Osteocyte (in vitro differentiated cells): Measurements from ENCODE around the gene ACSM4. TPM values are rescaled to one million over a fixed set of nuclear protein-coding genes. Genes with fewer than 3 reads are reported as not detected.
"Not testable (repeated sequence)": the region's sequence is repeated elsewhere in the genome, so short reads cannot be mapped to it uniquely, and the experiment has no call there.

Experiments
- DNase-seq: peaks from one replicate; pipeline ENCODE4 v3.0.0; 2021; ENCODE audit warnings: mixed read lengths; ENCODE audit not compliant: unreplicated experiment; ENCODE audit errors: extremely low spot score
- H3K27ac Mint-ChIP-seq: one replicate; pipeline ENCODE4 v1.8.0; 2021; ENCODE audit warnings: mild to moderate bottlenecking, mixed read lengths; ENCODE audit not compliant: unreplicated experiment
- H3K27me3 Mint-ChIP-seq: one replicate; pipeline ENCODE4 v1.8.0; 2021; ENCODE audit warnings: mixed read lengths; ENCODE audit not compliant: unreplicated experiment
- H3K36me3 Mint-ChIP-seq: one replicate; pipeline ENCODE4 v1.8.0; 2021; ENCODE audit warnings: mixed read lengths; ENCODE audit not compliant: unreplicated experiment
- H3K4me1 Mint-ChIP-seq: one replicate; pipeline ENCODE4 v1.8.0; 2021; ENCODE audit warnings: mixed read lengths; ENCODE audit not compliant: unreplicated experiment
- H3K4me3 Mint-ChIP-seq: one replicate; pipeline ENCODE4 v1.8.0; 2021; ENCODE audit warnings: mild to moderate bottlenecking, moderate library complexity, mixed read lengths; ENCODE audit not compliant: unreplicated experiment
- H3K9me3 Mint-ChIP-seq: one replicate; pipeline ENCODE4 v1.8.0; 2021; ENCODE audit warnings: mixed read lengths; ENCODE audit not compliant: unreplicated experiment
- total RNA-seq: library from RNA; stranded (reverse); gene quantifications from 2 replicates; pipeline ENCODE4 v1.2.1, GENCODE V29; 2021
- TF ChIP-seq, protein P1 (sequence below): fragments of 200-600 bp; sonication (generic); IDR thresholded peaks from 2 replicates; pipeline ENCODE4 v1.5.0; 2021; ENCODE audit warnings: antibody characterized with exemption, mild to moderate bottlenecking, moderate library complexity

Gene ACSM4
- total RNA-seq, 1 donor from 2014 or later = not detected

DNA sequence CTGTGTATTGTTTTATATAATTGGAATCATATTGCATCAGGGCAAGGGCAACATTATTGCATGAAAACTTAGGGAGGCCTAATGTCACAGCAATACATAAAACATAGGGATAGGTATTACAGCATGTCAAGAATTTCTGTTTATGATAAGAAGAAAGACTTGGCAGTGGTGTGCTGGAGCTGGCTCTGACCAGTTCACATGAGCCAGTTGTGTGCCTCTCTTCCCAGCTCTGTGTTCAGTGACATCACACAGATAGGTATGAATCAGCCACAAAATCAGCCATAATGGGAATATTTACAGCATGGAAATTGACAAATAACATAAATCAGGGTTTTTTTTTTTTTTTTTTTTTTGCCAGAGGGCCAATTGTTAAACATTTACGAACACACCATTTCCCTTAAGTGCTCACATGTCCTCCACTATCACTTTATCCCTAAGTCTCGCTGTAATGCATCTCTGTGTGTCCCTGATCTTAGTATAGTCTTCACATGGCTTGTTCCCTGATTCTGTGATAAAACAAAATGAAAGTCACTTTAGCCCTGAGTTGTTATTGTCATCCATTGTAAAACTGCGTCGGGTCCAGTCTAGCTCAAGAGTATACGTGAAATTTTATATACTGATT, 31.9 kb upstream of the ACSM4 start:
- H3K4me1 Mint-ChIP-seq = no peaks in the 10 kb centered on the region
- TF ChIP-seq, protein P1, sequence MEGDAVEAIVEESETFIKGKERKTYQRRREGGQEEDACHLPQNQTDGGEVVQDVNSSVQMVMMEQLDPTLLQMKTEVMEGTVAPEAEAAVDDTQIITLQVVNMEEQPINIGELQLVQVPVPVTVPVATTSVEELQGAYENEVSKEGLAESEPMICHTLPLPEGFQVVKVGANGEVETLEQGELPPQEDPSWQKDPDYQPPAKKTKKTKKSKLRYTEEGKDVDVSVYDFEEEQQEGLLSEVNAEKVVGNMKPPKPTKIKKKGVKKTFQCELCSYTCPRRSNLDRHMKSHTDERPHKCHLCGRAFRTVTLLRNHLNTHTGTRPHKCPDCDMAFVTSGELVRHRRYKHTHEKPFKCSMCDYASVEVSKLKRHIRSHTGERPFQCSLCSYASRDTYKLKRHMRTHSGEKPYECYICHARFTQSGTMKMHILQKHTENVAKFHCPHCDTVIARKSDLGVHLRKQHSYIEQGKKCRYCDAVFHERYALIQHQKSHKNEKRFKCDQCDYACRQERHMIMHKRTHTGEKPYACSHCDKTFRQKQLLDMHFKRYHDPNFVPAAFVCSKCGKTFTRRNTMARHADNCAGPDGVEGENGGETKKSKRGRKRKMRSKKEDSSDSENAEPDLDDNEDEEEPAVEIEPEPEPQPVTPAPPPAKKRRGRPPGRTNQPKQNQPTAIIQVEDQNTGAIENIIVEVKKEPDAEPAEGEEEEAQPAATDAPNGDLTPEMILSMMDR = no peak
- peaks cover 14% of the 10 kb centered on the region for H3K27me3 Mint-ChIP-seq
- no peaks in the 10 kb centered on the region for H3K36me3 Mint-ChIP-seq
- H3K27ac Mint-ChIP-seq = no peak overlapping the region
- no peak for DNase-seq
- H3K4me3 Mint-ChIP-seq = no peak overlapping the region
- no peaks in the 10 kb centered on the region for H3K9me3 Mint-ChIP-seq

DNA sequence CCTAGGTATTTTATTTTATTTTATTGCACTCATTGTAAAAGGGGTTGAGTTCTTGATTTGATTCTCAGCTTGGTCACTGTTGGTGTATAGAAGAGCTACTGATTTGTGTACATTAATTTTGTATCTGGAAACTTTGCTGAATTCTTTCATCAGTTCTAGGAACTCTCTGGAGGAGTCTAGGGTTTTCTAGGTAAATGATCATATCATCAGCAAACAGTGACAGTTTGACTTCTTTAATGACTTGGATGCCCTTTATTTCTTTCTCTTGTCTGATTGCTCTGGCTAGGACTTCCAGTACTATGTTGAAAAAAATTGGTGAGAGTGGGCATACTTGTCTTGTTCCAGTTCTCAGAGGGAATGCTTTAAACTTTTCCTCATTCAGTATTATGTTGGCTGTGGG, 28.4 kb upstream of the ACSM4 start:
- not testable (repeated sequence) for H3K36me3 Mint-ChIP-seq, H3K9me3 Mint-ChIP-seq, H3K27ac Mint-ChIP-seq, H3K4me3 Mint-ChIP-seq, DNase-seq, H3K4me1 Mint-ChIP-seq
- H3K27me3 Mint-ChIP-seq = peaks cover 24% of the 10 kb centered on the region

DNA sequence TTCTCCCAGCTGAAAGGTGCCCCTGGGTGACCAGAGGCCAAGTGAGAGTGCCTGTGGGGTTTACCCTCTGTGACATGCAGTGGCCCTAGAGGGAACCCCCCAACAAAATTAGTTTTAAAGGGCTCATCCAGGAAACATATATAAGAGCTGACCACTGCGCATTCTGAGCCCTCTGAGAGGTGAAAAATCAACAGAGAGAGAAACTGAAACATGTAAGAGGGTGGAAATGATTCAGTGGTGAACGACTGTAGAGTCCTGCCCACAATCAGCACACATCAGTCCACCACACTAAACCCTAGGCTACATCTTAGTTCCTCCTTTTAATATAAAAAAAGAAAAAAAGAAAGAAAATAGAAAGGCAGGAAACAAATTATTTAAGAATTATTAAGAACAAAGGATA, 21.0 kb upstream of the ACSM4 start:
- H3K27ac Mint-ChIP-seq = no peak overlapping the region
- no peak for DNase-seq
- peaks cover 17% of the 10 kb centered on the region for H3K9me3 Mint-ChIP-seq
- H3K36me3 Mint-ChIP-seq = no peaks in the 10 kb centered on the region
- peaks cover 7% of the 10 kb centered on the region for H3K27me3 Mint-ChIP-seq
- TF ChIP-seq, protein P1 = no peak
- H3K4me3 Mint-ChIP-seq = no peak overlapping the region
- H3K4me1 Mint-ChIP-seq = no peaks in the 10 kb centered on the region

DNA sequence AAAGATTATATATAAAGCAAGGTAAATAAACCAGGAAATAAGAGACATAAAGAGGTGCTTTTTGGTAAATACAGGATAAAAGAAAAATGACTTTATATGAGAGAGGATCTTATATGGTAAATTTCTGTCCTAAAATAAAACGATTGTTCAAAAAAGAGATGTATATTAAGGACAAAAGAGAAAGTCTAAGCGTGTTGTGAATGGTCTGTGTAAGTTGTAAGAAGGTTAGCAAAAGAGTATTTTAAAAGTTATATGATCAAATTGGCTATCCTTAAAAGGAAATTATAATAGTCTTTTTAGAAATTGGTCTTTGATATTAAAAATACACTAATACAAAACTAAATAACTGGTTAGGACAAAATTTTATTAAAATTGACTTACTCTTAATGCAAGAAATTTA, 14.1 kb upstream of the ACSM4 start:
- TF ChIP-seq, protein P1 = no peak
- Mint-ChIP-seq H3K4me1 (no peaks in the 10 kb centered on the region), H3K27me3 (peaks cover 2% of the 10 kb centered on the region), H3K36me3 (no peaks in the 10 kb centered on the region), H3K9me3 (peaks cover 19% of the 10 kb centered on the region), H3K27ac (no peak overlapping the region), H3K4me3 (no peak overlapping the region)
- no peak for DNase-seq

DNA sequence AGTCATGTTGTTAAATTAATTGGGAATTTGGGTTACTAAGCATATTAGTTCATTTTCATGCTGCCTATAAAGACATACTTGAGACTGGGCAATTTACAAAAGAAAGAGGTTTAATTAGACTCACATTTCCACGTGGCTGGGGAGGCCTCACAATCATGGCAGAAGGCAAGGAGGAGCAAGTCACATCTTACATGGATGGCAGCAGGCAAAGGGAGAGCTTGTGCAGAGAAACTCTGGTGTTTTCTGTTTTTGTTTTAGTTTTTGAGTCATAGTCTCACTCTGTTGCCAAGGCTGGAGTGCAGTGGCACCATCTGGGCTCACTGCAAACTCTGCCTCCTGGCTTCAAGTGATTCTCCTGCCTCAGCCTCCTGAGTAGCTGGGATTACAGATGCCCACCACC, 13.3 kb upstream of the ACSM4 start:
- H3K36me3 Mint-ChIP-seq, H3K27ac Mint-ChIP-seq, DNase-seq, H3K27me3 Mint-ChIP-seq, H3K4me1 Mint-ChIP-seq, H3K4me3 Mint-ChIP-seq: not testable (repeated sequence)
- peaks cover 15% of the 10 kb centered on the region for H3K9me3 Mint-ChIP-seq

DNA sequence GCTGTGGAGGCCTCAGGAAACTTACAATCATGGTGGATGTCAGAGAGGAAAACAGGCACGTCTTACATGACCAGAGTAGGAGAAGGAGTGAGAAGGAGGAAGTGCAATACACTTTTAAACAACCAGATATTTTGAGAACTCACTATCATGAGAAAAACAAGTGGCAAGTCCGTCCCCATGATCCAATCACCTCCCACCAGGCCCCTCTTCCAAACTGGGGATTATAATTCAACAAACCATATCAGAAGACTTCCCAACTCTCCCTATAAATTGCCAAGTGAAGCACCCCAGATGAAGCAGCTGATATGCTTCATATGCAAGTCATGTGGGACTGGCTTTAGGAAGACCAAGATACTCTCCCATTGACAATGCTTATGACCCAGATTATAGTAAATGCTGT, 11.6 kb upstream of the ACSM4 start:
- no peak for DNase-seq
- H3K36me3 Mint-ChIP-seq = no peaks in the 10 kb centered on the region
- peaks cover 3% of the 10 kb centered on the region for H3K9me3 Mint-ChIP-seq
- H3K4me3 Mint-ChIP-seq = no peak overlapping the region
- TF ChIP-seq, protein P1 = no peak
- peaks cover 9% of the 10 kb centered on the region for H3K27me3 Mint-ChIP-seq
- no peak overlapping the region for H3K27ac Mint-ChIP-seq
- no peaks in the 10 kb centered on the region for H3K4me1 Mint-ChIP-seq
